AML-193 (cell line): Measurements from ENCODE around the gene SPOPL.
"Not testable (repeated sequence)": the region's sequence is repeated elsewhere in the genome, so short reads cannot be mapped to it uniquely, and the experiment has no call there.

ENCODE experiments used
- DNase-seq, 2 experiments: peaks; one replicate each; lab custom pipeline; 2025; lab: John Stamatoyannopoulos, UW

The SPOPL gene

GRCh38 chr2:138501425-138502254 lies at the start of gene SPOPL:
SPOPL (plus strand) TSS chr2:138501770; CDS start chr2:138550217, 48,447 bp downstream.
- DNase-seq = peak; percentile 67 to 75

GRCh38 chr2:138452324-138452723 lies 49.2 kb upstream of the SPOPL start:
- no peak for DNase-seq

GRCh38 chr2:138453815-138454214 lies 47.8 kb upstream of the SPOPL start:
- no peak for DNase-seq

GRCh38 chr2:138454761-138455160 lies 46.8 kb upstream of the SPOPL start:
- DNase-seq = no peak

- no peak for DNase-seq
These were observed 46.3 kb upstream of the SPOPL start for GRCh38 chr2:138455275-138455674.

GRCh38 chr2:138455691-138456090 lies 45.9 kb upstream of the SPOPL start:
- DNase-seq = no peak

GRCh38 chr2:138462689-138463088 lies 38.9 kb upstream of the SPOPL start:
- DNase-seq = not testable (repeated sequence)

- no peak for DNase-seq
These were observed 33.0 kb upstream of the SPOPL start for GRCh38 chr2:138468617-138469016.

GRCh38 chr2:138469411-138469810 lies 32.2 kb upstream of the SPOPL start:
- DNase-seq = no peak

- DNase-seq = no peak
These were observed 30.6 kb upstream of the SPOPL start for GRCh38 chr2:138470941-138471340.

- DNase-seq = no peak
These were observed 27.3 kb upstream of the SPOPL start for GRCh38 chr2:138474100-138474825.

GRCh38 chr2:138475277-138475776 lies 26.2 kb upstream of the SPOPL start:
- DNase-seq = no peak

GRCh38 chr2:138476186-138476585 lies 25.4 kb upstream of the SPOPL start:
- DNase-seq = no peak

- no peak for DNase-seq
These were observed 24.6 kb upstream of the SPOPL start for GRCh38 chr2:138476940-138477339.

- not testable (repeated sequence) for DNase-seq
These were observed 18.8 kb upstream of the SPOPL start for GRCh38 chr2:138482796-138483195.

GRCh38 chr2:138485019-138485418 lies 16.6 kb upstream of the SPOPL start:
- DNase-seq = no peak

GRCh38 chr2:138486363-138487198 lies 15.0 kb upstream of the SPOPL start:
- no peak for DNase-seq

GRCh38 chr2:138490673-138491494 lies 10.7 kb upstream of the SPOPL start:
- DNase-seq = no peak

- DNase-seq = no peak
These were observed 10.1 kb upstream of the SPOPL start for GRCh38 chr2:138491495-138491862.

GRCh38 chr2:138492160-138492559 lies 9.4 kb upstream of the SPOPL start:
- no peak for DNase-seq

GRCh38 chr2:138493334-138493733 lies 8.2 kb upstream of the SPOPL start:
- DNase-seq = no peak
